ENCODE results near the gene ZSCAN18. TPM values are rescaled to one million over a fixed set of nuclear protein-coding genes. Genes with fewer than 3 reads are reported as not detected.

Gene ZSCAN18
- total and polyA plus RNA-seq, 4 donors = 22.1 to 123 (median 53.0) TPM

GRCh38 chr19:58056261-58056660 lies 41.8 kb downstream of the ZSCAN18 start:
- no peak for TF ChIP-seq CTCF (IDR thresholded peaks at IDR 0.05; ENCODE audit: control extremely low read depth, extremely low read depth)
- Histone ChIP-seq H3K9me3 (ENCODE audit: control insufficient read depth in 4 of 4, insufficient read depth in 3 of 4, low read length in 3 of 4) (peaks cover 0 to 77% (median 2%) of the 10 kb centered on the region in 4 donors), H3K4me1 (ENCODE audit: control insufficient read depth in 5 of 5, insufficient read depth in 5 of 5, low read length in 5 of 5) (peaks cover 0 to 14% (median 5%) of the 10 kb centered on the region in 5 donors), H3K4me3 (no peak overlapping the region), H3K27ac (ENCODE audit: low read depth in 1 of 2, low read length in 1 of 2) (no peak overlapping the region), H3K27me3 (ENCODE audit: control insufficient read depth in 3 of 3, insufficient read depth in 3 of 3, low read length in 2 of 3) (no peaks in the 10 kb centered on the region), H3K36me3 (ENCODE audit: control insufficient read depth in 4 of 4, insufficient read depth in 4 of 4, low read length in 4 of 4) (peaks cover 0 to 9% (median 0%) of the 10 kb centered on the region in 4 donors), H3K9ac (ENCODE audit: insufficient read depth in 1 of 2, low read length in 2 of 2) (no peak overlapping the region)
- DNase-seq (no peak), ATAC-seq (ENCODE audit: insufficient read depth, low FRiP score) (no peak)
- WGBS, 2 donors = 93 to 97% methylated on average over 6 to 8 of the region's 8 CpGs

GRCh38 chr19:58054901-58055874 lies 42.8 kb downstream of the ZSCAN18 start:
- Histone ChIP-seq H3K27me3 (ENCODE audit: control insufficient read depth in 3 of 3, insufficient read depth in 3 of 3, low read length in 2 of 3) (no peaks in the 10 kb centered on the region), H3K4me3 (peak overlapping the region; percentile 14), H3K27ac (ENCODE audit: low read depth in 1 of 2, low read length in 1 of 2) (peak overlapping the region; percentile 38 to 80), H3K9ac (ENCODE audit: insufficient read depth in 1 of 2, low read length in 2 of 2) (peak overlapping the region in 1 of 2 donors; percentile 79), H3K4me1 (ENCODE audit: control insufficient read depth in 5 of 5, insufficient read depth in 5 of 5, low read length in 5 of 5) (peaks cover 0 to 14% (median 4%) of the 10 kb centered on the region in 5 donors), H3K36me3 (ENCODE audit: control insufficient read depth in 4 of 4, insufficient read depth in 4 of 4, low read length in 4 of 4) (peaks cover 0 to 8% (median 0%) of the 10 kb centered on the region in 4 donors), H3K9me3 (ENCODE audit: control insufficient read depth in 4 of 4, insufficient read depth in 3 of 4, low read length in 3 of 4) (peaks cover 0 to 73% (median 4%) of the 10 kb centered on the region in 4 donors)
- TF ChIP-seq CTCF (IDR thresholded peaks at IDR 0.05; ENCODE audit: control extremely low read depth, extremely low read depth) = no peak
- DNase-seq = peak; percentile 76 to 88 (median 86)
- no peak for ATAC-seq (ENCODE audit: insufficient read depth, low FRiP score)
- 35 to 57% methylated on average over 37 of the region's 37 CpGs for WGBS, 2 donors

GRCh38 chr19:58053480-58054156 lies 44.4 kb downstream of the ZSCAN18 start:
- no peak overlapping the region for H3K9ac ChIP-seq (ENCODE audit: insufficient read depth in 1 of 2, low read length in 2 of 2)
- WGBS, 2 donors = 94% methylated on average over 30 of the region's 30 CpGs
- H3K4me1 ChIP-seq (ENCODE audit: control insufficient read depth in 5 of 5, insufficient read depth in 5 of 5, low read length in 5 of 5) = peaks cover 0 to 8% (median 0%) of the 10 kb centered on the region in 5 donors
- no peak for DNase-seq
- H3K4me3 ChIP-seq = no peak overlapping the region
- peaks cover 0 to 8% (median 0%) of the 10 kb centered on the region in 4 donors for H3K36me3 ChIP-seq (ENCODE audit: control insufficient read depth in 4 of 4, insufficient read depth in 4 of 4, low read length in 4 of 4)
- H3K27me3 ChIP-seq (ENCODE audit: control insufficient read depth in 3 of 3, insufficient read depth in 3 of 3, low read length in 2 of 3) = no peaks in the 10 kb centered on the region
- ATAC-seq (ENCODE audit: insufficient read depth, low FRiP score) = no peak
- H3K27ac ChIP-seq (ENCODE audit: low read depth in 1 of 2, low read length in 1 of 2) = no peak overlapping the region
- TF ChIP-seq CTCF (IDR thresholded peaks at IDR 0.05; ENCODE audit: control extremely low read depth, extremely low read depth) = no peak
- peaks cover 0 to 67% (median 8%) of the 10 kb centered on the region in 4 donors for H3K9me3 ChIP-seq (ENCODE audit: control insufficient read depth in 4 of 4, insufficient read depth in 3 of 4, low read length in 3 of 4)

All from lung (tissue), 12 donors.